ENCODE measurements around the gene PSMD12.

Gene PSMD12

DNA sequence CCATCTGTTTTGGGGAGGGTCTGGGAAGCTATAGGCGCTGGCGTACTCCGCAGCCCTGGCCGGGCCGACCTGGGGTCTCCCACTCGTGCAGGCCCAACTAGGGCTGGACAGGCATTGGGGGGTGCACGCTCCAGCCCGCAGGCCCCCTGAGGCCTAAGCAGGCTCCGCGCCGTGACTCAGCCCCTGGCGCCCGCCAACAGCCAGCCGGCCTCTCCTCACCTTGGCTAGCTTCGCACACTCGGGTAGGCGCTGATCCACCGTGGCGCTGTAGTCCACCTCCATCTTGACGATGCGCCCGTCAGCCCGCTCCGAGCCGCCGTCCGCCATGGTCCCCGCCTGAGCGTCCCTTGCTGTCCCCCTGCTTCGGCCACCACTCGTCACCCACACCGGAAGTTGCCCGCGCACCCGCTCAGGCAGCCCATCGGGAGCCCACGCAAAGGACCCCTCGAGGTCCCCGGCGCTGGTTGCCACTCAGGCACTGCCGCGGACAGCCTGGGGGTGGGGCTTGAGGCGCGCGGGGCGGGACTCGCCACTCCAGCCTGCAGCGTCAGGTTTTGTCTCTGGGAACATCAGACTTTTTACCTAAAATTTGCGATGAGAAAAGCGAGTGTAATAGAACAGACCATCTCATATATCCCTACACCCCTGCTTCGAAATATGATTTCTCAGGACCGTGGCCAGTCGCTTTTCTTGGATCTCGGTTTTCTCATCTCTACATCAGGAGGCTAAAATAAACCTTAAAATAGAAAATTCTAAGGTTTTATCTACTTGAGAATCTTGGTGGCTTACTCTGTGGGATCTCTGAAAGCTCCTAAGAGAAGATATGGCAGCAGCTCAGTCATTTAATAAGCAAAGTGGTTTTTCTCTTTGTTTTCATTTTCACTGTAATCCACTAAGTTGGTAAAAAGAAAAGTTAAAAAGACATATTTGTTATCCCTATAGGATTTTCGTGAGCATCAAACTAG is at the start of gene PSMD12:
PSMD12 (minus strand) TSS at position 385 of the 965 bp plus-strand sequence; CDS start at position 327, 58 bp downstream.
- DNase-seq (ENCODE audit: low read depth) = peak; percentile 96
- TF ChIP-seq, protein P1, sequence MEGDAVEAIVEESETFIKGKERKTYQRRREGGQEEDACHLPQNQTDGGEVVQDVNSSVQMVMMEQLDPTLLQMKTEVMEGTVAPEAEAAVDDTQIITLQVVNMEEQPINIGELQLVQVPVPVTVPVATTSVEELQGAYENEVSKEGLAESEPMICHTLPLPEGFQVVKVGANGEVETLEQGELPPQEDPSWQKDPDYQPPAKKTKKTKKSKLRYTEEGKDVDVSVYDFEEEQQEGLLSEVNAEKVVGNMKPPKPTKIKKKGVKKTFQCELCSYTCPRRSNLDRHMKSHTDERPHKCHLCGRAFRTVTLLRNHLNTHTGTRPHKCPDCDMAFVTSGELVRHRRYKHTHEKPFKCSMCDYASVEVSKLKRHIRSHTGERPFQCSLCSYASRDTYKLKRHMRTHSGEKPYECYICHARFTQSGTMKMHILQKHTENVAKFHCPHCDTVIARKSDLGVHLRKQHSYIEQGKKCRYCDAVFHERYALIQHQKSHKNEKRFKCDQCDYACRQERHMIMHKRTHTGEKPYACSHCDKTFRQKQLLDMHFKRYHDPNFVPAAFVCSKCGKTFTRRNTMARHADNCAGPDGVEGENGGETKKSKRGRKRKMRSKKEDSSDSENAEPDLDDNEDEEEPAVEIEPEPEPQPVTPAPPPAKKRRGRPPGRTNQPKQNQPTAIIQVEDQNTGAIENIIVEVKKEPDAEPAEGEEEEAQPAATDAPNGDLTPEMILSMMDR (IDR thresholded peaks at IDR 0.05; ENCODE audit: insufficient read depth, low read depth, low read length, missing control alignments) = no peak

DNA sequence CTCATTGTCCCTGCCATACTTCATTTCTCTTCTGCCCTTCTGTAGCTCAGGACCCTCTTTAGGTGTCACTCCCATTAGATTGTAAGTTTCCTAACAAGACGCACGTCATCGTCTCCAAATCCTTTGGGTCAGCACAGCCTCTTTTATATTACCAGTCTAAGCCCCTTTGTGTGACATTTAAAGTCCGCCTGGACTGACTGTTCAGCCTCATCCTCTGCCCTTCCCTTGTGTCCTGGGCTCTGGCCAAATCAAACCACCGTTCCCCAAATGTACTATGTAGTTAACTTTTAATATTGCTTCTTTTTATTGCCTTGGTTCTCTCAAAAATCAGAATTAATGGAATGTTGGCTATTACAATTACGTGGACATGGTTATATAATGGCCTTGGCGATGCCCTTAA is 48.9 kb upstream of the PSMD12 start:
- TF ChIP-seq, protein P1 (IDR thresholded peaks at IDR 0.05; ENCODE audit: insufficient read depth, low read depth, low read length, missing control alignments) = no peak
- DNase-seq (ENCODE audit: low read depth) = no peak
- no peak overlapping the region for H3K4me3 ChIP-seq (ENCODE audit: low read depth, low read length)

More for the DNA sequence above, at the start of gene PSMD12:
- H3K4me3 ChIP-seq (ENCODE audit: low read depth, low read length) = peak within 1 kb of the TSS; percentile 94

DNA sequence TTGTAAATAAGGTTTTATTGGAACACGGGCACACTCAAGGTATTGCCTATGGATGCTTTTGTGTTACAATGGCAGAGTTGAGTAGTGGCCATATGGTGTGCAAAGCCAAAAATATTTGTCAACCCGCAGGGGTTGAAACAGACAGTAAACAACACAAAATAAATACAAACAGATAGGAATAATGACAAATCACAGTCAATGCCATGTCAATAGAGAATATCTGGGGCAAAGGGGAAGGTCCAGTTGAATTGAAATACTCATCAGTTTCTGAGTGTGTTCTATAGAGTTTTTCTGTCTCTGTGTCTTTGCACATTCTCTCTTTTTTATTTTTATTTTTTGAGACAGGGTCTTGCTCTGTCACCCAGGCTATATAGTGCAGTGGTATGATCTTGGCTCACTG is 48.2 kb upstream of the PSMD12 start:
- no peak overlapping the region for H3K4me3 ChIP-seq (ENCODE audit: low read depth, low read length)
- TF ChIP-seq, protein P1 (IDR thresholded peaks at IDR 0.05; ENCODE audit: insufficient read depth, low read depth, low read length, missing control alignments) = no peak
- no peak for DNase-seq (ENCODE audit: low read depth)

DNA sequence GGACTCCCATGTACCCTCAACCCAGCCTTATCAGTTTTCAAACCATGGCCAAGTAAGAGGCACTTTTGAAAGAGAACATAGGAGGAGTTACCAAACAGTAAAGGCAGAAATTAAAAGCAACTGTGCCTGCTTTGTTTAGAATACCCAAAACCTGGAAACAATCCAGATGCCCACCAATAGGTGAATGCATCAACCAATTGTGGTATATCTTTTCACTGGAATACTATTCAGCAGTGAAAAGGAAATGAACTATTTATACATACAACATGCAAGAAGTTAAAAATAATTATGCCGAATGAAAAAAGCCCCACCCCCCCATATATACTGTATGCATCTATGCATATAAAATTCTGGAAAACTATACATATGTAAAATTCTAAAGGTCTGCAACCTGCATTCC is 47.8 kb upstream of the PSMD12 start:
- H3K4me3 ChIP-seq (ENCODE audit: low read depth, low read length) = no peak overlapping the region
- DNase-seq (ENCODE audit: low read depth) = no peak
- TF ChIP-seq, protein P1 (IDR thresholded peaks at IDR 0.05; ENCODE audit: insufficient read depth, low read depth, low read length, missing control alignments) = no peak

DNA sequence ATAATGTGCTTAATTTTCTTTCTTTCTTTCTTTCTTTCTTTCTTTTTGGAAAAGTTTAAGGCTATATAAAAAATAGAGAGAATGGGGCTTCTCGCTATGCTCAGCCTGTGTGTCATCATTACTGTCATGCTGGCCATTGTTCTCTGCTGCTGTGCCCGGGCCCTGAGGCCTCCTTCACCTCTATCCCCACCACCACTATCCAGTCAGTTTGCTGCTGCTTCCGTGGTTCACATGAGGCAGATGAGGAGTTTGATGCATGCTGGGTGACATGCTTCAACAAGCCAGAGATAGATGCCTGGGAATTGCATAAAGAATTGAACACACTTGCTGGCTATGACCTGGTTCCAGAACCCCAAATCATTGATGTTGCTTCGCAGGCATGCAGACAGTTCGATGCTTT is 47.0 kb upstream of the PSMD12 start:
- H3K4me3 ChIP-seq (ENCODE audit: low read depth, low read length) = no peak overlapping the region
- no peak for DNase-seq (ENCODE audit: low read depth)
- TF ChIP-seq, protein P1 (IDR thresholded peaks at IDR 0.05; ENCODE audit: insufficient read depth, low read depth, low read length, missing control alignments) = no peak

DNA sequence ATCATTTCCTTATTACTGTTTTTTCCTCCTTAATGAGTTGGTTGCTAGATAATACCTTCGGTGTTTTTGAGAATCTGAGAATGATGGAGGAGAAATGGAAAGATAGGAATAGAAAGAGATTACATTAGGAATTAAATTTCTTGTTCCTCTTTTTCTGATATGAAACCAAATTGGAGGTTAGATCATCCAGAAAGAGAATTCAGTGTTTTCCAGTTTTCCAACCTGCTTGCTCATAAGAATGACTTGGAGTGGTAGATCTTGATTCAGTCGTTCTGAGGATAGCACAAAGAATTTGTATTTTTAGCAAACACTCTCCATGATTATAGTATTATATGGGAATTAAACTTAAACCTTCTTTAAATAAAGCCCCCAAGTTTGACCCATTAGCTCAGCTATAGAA is 46.6 kb upstream of the PSMD12 start:
- no peak for DNase-seq (ENCODE audit: low read depth)
- no peak overlapping the region for H3K4me3 ChIP-seq (ENCODE audit: low read depth, low read length)
- TF ChIP-seq, protein P1 (IDR thresholded peaks at IDR 0.05; ENCODE audit: insufficient read depth, low read depth, low read length, missing control alignments) = no peak
